Measurements from ENCODE around the gene PEAK1.

Gene PEAK1

DNA sequence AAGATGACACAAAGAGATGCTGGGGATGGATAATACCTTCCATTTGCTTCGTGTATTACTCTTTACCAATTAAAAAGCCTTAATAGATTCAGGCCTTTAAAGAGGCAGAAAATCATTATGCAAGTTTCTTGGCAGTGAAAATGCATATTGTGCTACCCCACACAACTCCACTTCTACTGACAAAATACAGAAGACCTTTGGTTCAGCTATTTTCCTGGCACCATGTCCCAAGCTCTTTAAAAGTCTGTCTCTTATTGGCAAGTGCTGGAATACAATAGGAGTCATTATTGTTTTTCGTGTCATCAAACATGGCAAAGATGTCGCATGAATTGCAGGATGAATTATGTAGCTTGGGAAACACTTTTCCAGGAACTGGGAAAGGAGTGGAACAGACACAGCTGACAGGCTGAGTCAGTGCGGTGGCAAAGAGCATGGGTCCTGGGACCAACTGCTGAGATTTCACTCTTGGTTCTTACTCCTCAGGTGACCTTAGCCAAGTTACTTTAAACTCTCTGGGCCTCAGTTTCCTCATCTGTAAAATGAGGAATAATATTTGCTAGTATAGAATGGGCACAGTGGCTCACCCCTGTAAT is 343.5 kb downstream of the PEAK1 start:
- TF ChIP-seq, protein P1, sequence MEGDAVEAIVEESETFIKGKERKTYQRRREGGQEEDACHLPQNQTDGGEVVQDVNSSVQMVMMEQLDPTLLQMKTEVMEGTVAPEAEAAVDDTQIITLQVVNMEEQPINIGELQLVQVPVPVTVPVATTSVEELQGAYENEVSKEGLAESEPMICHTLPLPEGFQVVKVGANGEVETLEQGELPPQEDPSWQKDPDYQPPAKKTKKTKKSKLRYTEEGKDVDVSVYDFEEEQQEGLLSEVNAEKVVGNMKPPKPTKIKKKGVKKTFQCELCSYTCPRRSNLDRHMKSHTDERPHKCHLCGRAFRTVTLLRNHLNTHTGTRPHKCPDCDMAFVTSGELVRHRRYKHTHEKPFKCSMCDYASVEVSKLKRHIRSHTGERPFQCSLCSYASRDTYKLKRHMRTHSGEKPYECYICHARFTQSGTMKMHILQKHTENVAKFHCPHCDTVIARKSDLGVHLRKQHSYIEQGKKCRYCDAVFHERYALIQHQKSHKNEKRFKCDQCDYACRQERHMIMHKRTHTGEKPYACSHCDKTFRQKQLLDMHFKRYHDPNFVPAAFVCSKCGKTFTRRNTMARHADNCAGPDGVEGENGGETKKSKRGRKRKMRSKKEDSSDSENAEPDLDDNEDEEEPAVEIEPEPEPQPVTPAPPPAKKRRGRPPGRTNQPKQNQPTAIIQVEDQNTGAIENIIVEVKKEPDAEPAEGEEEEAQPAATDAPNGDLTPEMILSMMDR (conservative IDR thresholded peaks at IDR 0.05) = no peak
- TF ChIP-seq ZFX (IDR thresholded peaks at IDR 0.05) = no peak

DNA sequence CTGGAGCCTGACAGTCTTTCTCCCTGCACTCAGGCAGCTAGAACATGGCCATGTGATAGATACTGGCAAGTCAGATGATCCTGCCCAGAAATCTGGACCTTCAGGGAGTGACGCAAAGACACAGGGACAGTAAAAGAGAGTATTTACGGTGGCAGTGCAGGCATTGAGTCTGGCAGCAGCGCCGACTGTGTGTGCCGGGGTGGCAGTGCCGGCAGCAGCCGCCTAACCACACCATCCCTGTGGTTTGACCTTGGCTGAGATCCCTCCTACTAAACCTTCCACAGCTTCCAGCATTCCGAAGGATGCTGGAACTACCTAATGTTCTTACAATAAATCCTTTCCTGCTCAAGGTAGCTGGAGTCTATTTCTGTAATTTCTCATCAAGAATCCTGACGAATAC is 344.4 kb downstream of the PEAK1 start:
- H3K27ac ChIP-seq = no peak overlapping the region
- TF ChIP-seq ZFX (IDR thresholded peaks at IDR 0.05) = no peak
- TF ChIP-seq, protein P1 (conservative IDR thresholded peaks at IDR 0.05) = no peak

More for the DNA sequence above, 343.5 kb downstream of the PEAK1 start:
- no peak overlapping the region for H3K27ac ChIP-seq

GRCh38 chr15:77074350-77074749 is 345.6 kb downstream of the PEAK1 start:
- H3K27ac ChIP-seq = no peak overlapping the region
- no peak for TF ChIP-seq ZFX (IDR thresholded peaks at IDR 0.05)
- TF ChIP-seq, protein P1 (conservative IDR thresholded peaks at IDR 0.05) = no peak

GRCh38 chr15:77071305-77072223 is 348.3 kb downstream of the PEAK1 start:
- TF ChIP-seq ZFX (IDR thresholded peaks at IDR 0.05) = no peak
- TF ChIP-seq, protein P1 (conservative IDR thresholded peaks at IDR 0.05) = no peak
- peak overlapping the region; percentile 80 for H3K27ac ChIP-seq

DNA sequence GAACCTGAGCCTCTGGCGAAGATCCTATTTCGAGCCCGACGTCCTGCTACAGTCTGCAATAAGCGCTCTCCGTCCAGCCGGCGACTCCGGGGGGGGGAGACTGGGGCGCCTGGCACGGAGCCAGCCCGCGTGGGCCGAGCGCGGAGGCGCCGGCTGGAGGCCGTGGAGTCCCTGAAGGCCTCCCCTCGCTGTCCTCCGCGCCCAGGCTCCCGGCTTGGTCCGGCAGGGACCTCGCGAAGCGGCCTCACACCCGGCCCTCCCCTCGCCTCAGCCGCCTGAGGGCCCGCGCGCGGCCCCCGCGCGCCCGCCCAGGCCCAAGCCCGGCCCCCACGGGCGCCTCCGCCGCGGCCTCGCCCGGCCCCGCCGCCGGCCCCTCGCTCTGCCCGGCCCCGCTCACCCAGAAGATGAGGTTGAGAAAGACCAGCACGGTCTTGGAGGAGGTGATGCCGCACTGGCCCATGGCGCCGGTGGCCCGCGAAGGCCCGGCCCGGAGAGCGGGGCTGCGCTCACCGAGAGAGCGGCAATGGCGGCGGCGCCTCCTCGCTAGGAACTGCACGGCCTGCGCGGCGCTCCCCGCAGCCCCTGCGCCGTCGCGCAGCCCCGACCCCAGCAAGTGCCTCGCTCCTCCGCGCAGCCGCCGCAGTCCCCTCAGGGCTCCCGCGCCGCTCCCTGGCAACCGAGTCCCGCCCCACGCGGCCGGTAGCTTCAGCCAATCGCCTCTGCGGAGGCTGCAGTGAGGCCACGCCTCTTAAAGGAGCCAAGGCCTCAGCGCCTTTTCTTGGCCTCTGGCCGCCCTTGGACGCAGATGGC is 349.2 kb downstream of the PEAK1 start, which contains the start of gene TSPAN3:
Gene TSPAN3, minus strand, starts transcription at position 615 of the 810 bp plus-strand sequence. Its CDS starts 155 bp downstream, at position 460.
- peak within 1 kb of the TSS; percentile 80 for H3K27ac ChIP-seq
- TF ChIP-seq, protein P1 (conservative IDR thresholded peaks at IDR 0.05) = no peak
- peak; percentile 90 for TF ChIP-seq ZFX (IDR thresholded peaks at IDR 0.05)

DNA sequence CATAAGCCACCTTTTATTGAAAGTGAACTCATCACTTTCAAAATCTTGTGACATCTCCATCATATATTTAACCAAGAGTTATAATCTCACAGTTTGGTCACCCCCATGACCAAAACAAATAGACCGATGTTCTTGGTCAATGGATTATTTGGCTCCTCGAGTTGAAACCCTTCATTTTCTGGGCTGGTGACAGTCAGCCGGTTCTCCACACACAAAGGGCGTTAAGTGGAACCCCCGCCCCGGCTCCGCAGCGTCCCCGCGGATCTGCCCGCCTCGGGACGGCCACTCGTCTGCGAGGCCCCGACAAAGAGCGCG is 349.8 kb downstream of the PEAK1 start:
- H3K27ac ChIP-seq = peak overlapping the region; percentile 80
- TF ChIP-seq, protein P1 (conservative IDR thresholded peaks at IDR 0.05) = no peak
- TF ChIP-seq ZFX (IDR thresholded peaks at IDR 0.05) = no peak
